NCI-H82 treated with DMSO at 0.1 percent for 48 hours (cell line): ENCODE measurements around the gene PIEZO1.

Source experiments
- DNase-seq: peaks from one replicate; lab custom pipeline; 2025; ENCODE audit not compliant: unreplicated experiment; lab: John Stamatoyannopoulos, UW

The PIEZO1 gene

GRCh38 chr16:88754109-88754911 is 30.7 kb downstream of the PIEZO1 start:
- no peak for DNase-seq

GRCh38 chr16:88753602-88754001 is 31.4 kb downstream of the PIEZO1 start:
- no peak for DNase-seq

- DNase-seq: no peak
Measured at GRCh38 chr16:88753191-88753590, 31.8 kb downstream of the PIEZO1 start.

GRCh38 chr16:88752386-88753002 is 32.5 kb downstream of the PIEZO1 start:
- DNase-seq: no peak

- DNase-seq: no peak
Measured at GRCh38 chr16:88750854-88751253, 34.2 kb downstream of the PIEZO1 start.

GRCh38 chr16:88749358-88749757 is 35.7 kb downstream of the PIEZO1 start:
- DNase-seq: no peak

GRCh38 chr16:88748364-88748763 is 36.7 kb downstream of the PIEZO1 start:
- no peak for DNase-seq

GRCh38 chr16:88747588-88748301 is 37.3 kb downstream of the PIEZO1 start:
- peak; percentile 68 for DNase-seq

GRCh38 chr16:88746506-88746905 is 38.5 kb downstream of the PIEZO1 start:
- no peak for DNase-seq

GRCh38 chr16:88744577-88745521 is 40.2 kb downstream of the PIEZO1 start:
- DNase-seq: no peak

- DNase-seq: peak; percentile 18
Measured at GRCh38 chr16:88743693-88744576, 41.1 kb downstream of the PIEZO1 start.

GRCh38 chr16:88742896-88743605 is 42.0 kb downstream of the PIEZO1 start:
- no peak for DNase-seq

- no peak for DNase-seq
Measured at GRCh38 chr16:88741368-88741767, 43.7 kb downstream of the PIEZO1 start.

GRCh38 chr16:88740727-88741055 is 44.3 kb downstream of the PIEZO1 start:
- no peak for DNase-seq

- DNase-seq: no peak
Measured at GRCh38 chr16:88739977-88740726, 44.9 kb downstream of the PIEZO1 start.

- DNase-seq: no peak
Measured at GRCh38 chr16:88739139-88739976, 45.7 kb downstream of the PIEZO1 start.

- no peak for DNase-seq
Measured at GRCh38 chr16:88738151-88739084, 46.6 kb downstream of the PIEZO1 start.
